Upper lobe of left lung (tissue), 6 donors: ENCODE results near the gene ITGA11. TPM values are rescaled to one million over a fixed set of nuclear protein-coding genes. Genes with fewer than 3 reads are reported as not detected.

ENCODE experiments used
- ATAC-seq, 2 donors: fragments of 200-7000 bp; cut with Tn5 transposase; one replicate each; pipeline ENCODE4 v1.9.1; 2022; ENCODE audit warnings: mild to moderate bottlenecking in 2 of 2, moderate library complexity in 2 of 2; ENCODE audit not compliant: low FRiP score in 2 of 2
- DNase-seq, 2 donors: peaks; one replicate each; pipeline ENCODE4 v3.0.0-alpha.2; 2019 to 2020
- H3K27ac ChIP-seq, 4 donors: fragments of 200-600 bp; sonication (generic); one replicate each; pipeline ENCODE4 v1.5.1; 2016 to 2019
- H3K27me3 ChIP-seq, 4 donors: fragments of 200-600 bp; sonication (generic); one replicate each; pipeline ENCODE4 v1.5.1; 2017 to 2019
- H3K36me3 ChIP-seq, 4 donors: fragments of 200-600 bp; sonication (generic); one replicate each; pipeline ENCODE4 v1.5.1; 2016 to 2019
- H3K4me1 ChIP-seq, 4 donors: fragments of 200-600 bp; sonication (generic); one replicate each; pipeline ENCODE4 v1.5.1; 2018 to 2019
- H3K4me3 ChIP-seq, 4 donors: fragments of 200-600 bp; sonication (generic); one replicate each; pipeline ENCODE4 v1.5.1; 2017 to 2019; ENCODE audit warnings: mild to moderate bottlenecking in 2 of 4, moderate library complexity in 1 of 4
- H3K9me3 ChIP-seq, 4 donors: fragments of 200-600 bp; sonication (generic); one replicate each; pipeline ENCODE4 v1.5.1; 2018 to 2019
- CTCF ChIP-seq, 6 experiments: fragments of 450-650 bp in 4 of 6; fragments of 200-600 bp in 2 of 6; sonication (generic) in 2 of 6; IDR thresholded peaks; one replicate each; pipeline ENCODE4 v1.5.1; 2016 to 2019; ENCODE audit warnings: antibody characterized with exemption in 6 of 6
- EP300 ChIP-seq, 4 donors: sonication (generic); formaldehyde crosslinking; IDR thresholded peaks; one replicate each; pipeline ENCODE4 v1.5.1; 2017; ENCODE audit warnings: antibody characterized with exemption in 4 of 4, control low read depth in 2 of 4
- POLR2A ChIP-seq, 4 donors: fragments of 450-650 bp; IDR thresholded peaks; one replicate each; pipeline ENCODE4 v1.5.1; 2016 to 2017; ENCODE audit warnings: antibody characterized with exemption in 4 of 4, mild to moderate bottlenecking in 2 of 4
- POLR2AphosphoS5 ChIP-seq, 2 donors: sonication (generic); formaldehyde crosslinking; IDR thresholded peaks; one replicate each; pipeline ENCODE4 v1.5.1; 2017; ENCODE audit warnings: antibody characterized with exemption in 2 of 2
- WGBS, 2 donors: methylation state at CpG; one replicate each; pipeline ENCODE4 v1.1.5; 2017 to 2018; 5-methylcytosine and 5-hydroxymethylcytosine counted together
- total RNA-seq, 6 donors: library from RNA; depleted of rRNA in 4 of 6; stranded (reverse); fragments of >200 nt in 4 of 6; gene quantifications; one replicate each; pipeline versions ENCODE4 v1.1.0 to v1.2.1, GENCODE V29; 2016 to 2021
- donor health status: DM: no; HTN: no; CAD: no; lungs with moderate emphysema.
- donor health status: DM: no; HTN: yes; CAD: no; lungs with severe emphysema.

Gene ITGA11
- total RNA-seq, 6 donors from 2014 or later: 0.49 to 6.9 (median 1.4) TPM

GRCh38 chr15:68369931-68370767, 61.8 kb downstream of the ITGA11 start:
- Histone ChIP-seq H3K36me3 (no peaks in the 10 kb centered on the region), H3K27ac (no peak overlapping the region), H3K9me3 (no peaks in the 10 kb centered on the region), H3K4me3 (no peak overlapping the region), H3K4me1 (peaks cover 0 to 17% (median 12%) of the 10 kb centered on the region in 4 donors), H3K27me3 (no peaks in the 10 kb centered on the region)
- 93 to 97% methylated on average over 16 to 24 of the region's 24 CpGs for WGBS, 2 donors
- DNase-seq: peak in 1 of 2 donors; percentile 54
- ATAC-seq: no peak
- TF ChIP-seq EP300 (IDR thresholded peaks at IDR 0.05) (no peak), CTCF (IDR thresholded peaks at IDR 0.05) (no peak), POLR2A (IDR thresholded peaks at IDR 0.05) (no peak), POLR2AphosphoS5 (IDR thresholded peaks at IDR 0.05) (no peak)

- H3K9me3 ChIP-seq: no peaks in the 10 kb centered on the region
- H3K4me3 ChIP-seq: no peak overlapping the region
- peaks cover 0 to 28% (median 15%) of the 10 kb centered on the region in 4 donors for H3K4me1 ChIP-seq
- DNase-seq (no peak), ATAC-seq (no peak)
- no peak overlapping the region for H3K27ac ChIP-seq
- H3K27me3 ChIP-seq: no peaks in the 10 kb centered on the region
- WGBS, 2 donors: 82 to 89% methylated on average over 8 to 9 of the region's 9 CpGs
- TF ChIP-seq EP300 (IDR thresholded peaks at IDR 0.05): no peak
- TF ChIP-seq POLR2A (IDR thresholded peaks at IDR 0.05): no peak
- TF ChIP-seq POLR2AphosphoS5 (IDR thresholded peaks at IDR 0.05): no peak
- no peaks in the 10 kb centered on the region for H3K36me3 ChIP-seq
Observed at GRCh38 chr15:68368731-68369435, 63.1 kb downstream of the ITGA11 start.

GRCh38 chr15:68367992-68368391, 64.0 kb downstream of the ITGA11 start:
- H3K27ac ChIP-seq: no peak overlapping the region
- no peak overlapping the region for H3K4me3 ChIP-seq
- H3K27me3 ChIP-seq: no peaks in the 10 kb centered on the region
- 66% methylated on average over 5 of the region's 5 CpGs for WGBS, 2 donors
- H3K9me3 ChIP-seq: no peaks in the 10 kb centered on the region
- ATAC-seq (no peak), DNase-seq (no peak)
- peaks cover 0 to 35% (median 20%) of the 10 kb centered on the region in 4 donors for H3K4me1 ChIP-seq
- H3K36me3 ChIP-seq: no peaks in the 10 kb centered on the region
- TF ChIP-seq POLR2A (IDR thresholded peaks at IDR 0.05) (no peak), CTCF (IDR thresholded peaks at IDR 0.05) (no peak), EP300 (IDR thresholded peaks at IDR 0.05) (no peak), POLR2AphosphoS5 (IDR thresholded peaks at IDR 0.05) (no peak)

GRCh38 chr15:68367226-68367625, 64.7 kb downstream of the ITGA11 start:
- Histone ChIP-seq H3K36me3 (no peaks in the 10 kb centered on the region), H3K27me3 (no peaks in the 10 kb centered on the region), H3K4me3 (no peak overlapping the region), H3K4me1 (peaks cover 0 to 35% (median 20%) of the 10 kb centered on the region in 4 donors), H3K27ac (no peak overlapping the region), H3K9me3 (no peaks in the 10 kb centered on the region)
- WGBS, 2 donors: 83 to 84% methylated on average over 4 of the region's 4 CpGs
- TF ChIP-seq POLR2AphosphoS5 (IDR thresholded peaks at IDR 0.05): no peak
- TF ChIP-seq CTCF (IDR thresholded peaks at IDR 0.05): no peak
- no peak for TF ChIP-seq POLR2A (IDR thresholded peaks at IDR 0.05)
- no peak for TF ChIP-seq EP300 (IDR thresholded peaks at IDR 0.05)
- no peak for ATAC-seq
- DNase-seq: no peak

GRCh38 chr15:68366314-68366713, 65.6 kb downstream of the ITGA11 start:
- no peak overlapping the region for H3K27ac ChIP-seq
- no peak for DNase-seq

More at GRCh38 chr15:68366314-68366713, 65.6 kb downstream of the ITGA11 start:
- no peak for ATAC-seq
- TF ChIP-seq CTCF (IDR thresholded peaks at IDR 0.05) (no peak), EP300 (IDR thresholded peaks at IDR 0.05) (no peak), POLR2AphosphoS5 (IDR thresholded peaks at IDR 0.05) (no peak), POLR2A (IDR thresholded peaks at IDR 0.05) (no peak)
- Histone ChIP-seq H3K27me3 (no peaks in the 10 kb centered on the region), H3K9me3 (no peaks in the 10 kb centered on the region), H3K36me3 (no peaks in the 10 kb centered on the region), H3K4me1 (peaks cover 0 to 35% (median 20%) of the 10 kb centered on the region in 4 donors), H3K4me3 (no peak overlapping the region)
- WGBS, 2 donors: 56 to 64% methylated on average over 8 to 9 of the region's 9 CpGs
